MM.1S (cell line): ENCODE measurements around the gene LRRTM2.
A peak's percentile ranks its signal among the peaks of the same experiment; 100 is the strongest.

Experiments
- DNase-seq: peaks from one replicate; pipeline ENCODE4 v3.0.0-alpha.2; 2015
- H2AFZ ChIP-seq: fragments of 300-600 bp; sonication (generic); 2 replicates; pipeline ENCODE4 v1.6.0; 2016; ENCODE audit warnings: antibody characterized with exemption, low read length
- H3F3A ChIP-seq: fragments of 300-600 bp; sonication (generic); 2 replicates; pipeline ENCODE4 v1.6.1; 2016; ENCODE audit warnings: mild to moderate bottlenecking, antibody characterized with exemption, low read length, moderate library complexity, mixed read lengths; ENCODE audit not compliant: insufficient read depth
- H3K27ac ChIP-seq: fragments of 300-600 bp; sonication (generic); 2 replicates; pipeline ENCODE4 v1.5.1; 2016; ENCODE audit warnings: mild to moderate bottlenecking, low read length
- H3K27me3 ChIP-seq: fragments of 300-600 bp; sonication (generic); replicated peaks from 2 replicates; pipeline ENCODE4 v1.6.0; 2016; ENCODE audit warnings: low read length; ENCODE audit not compliant: insufficient read depth
- H3K36me3 ChIP-seq: fragments of 300-600 bp; sonication (generic); replicated peaks from 2 replicates; pipeline ENCODE4 v1.6.1; 2016; ENCODE audit warnings: mild to moderate bottlenecking, low read length, mixed read lengths; ENCODE audit not compliant: insufficient read depth
- H3K4me1 ChIP-seq: fragments of 300-600 bp; sonication (generic); 2 replicates; pipeline ENCODE4 v1.6.1; 2016; ENCODE audit warnings: low read length, mixed read lengths
- H3K4me2 ChIP-seq: fragments of 300-600 bp; sonication (generic); 2 replicates; pipeline ENCODE4 v1.6.0; 2016; ENCODE audit warnings: low read depth, low read length
- H3K4me3 ChIP-seq: fragments of 300-600 bp; sonication (generic); 2 replicates; pipeline ENCODE4 v1.5.1; 2016; ENCODE audit warnings: low read length, mixed read lengths
- H3K79me2 ChIP-seq: fragments of 300-600 bp; sonication (generic); 2 replicates; pipeline ENCODE4 v1.6.1; 2016; ENCODE audit warnings: mixed run types, low read length, mixed read lengths
- H3K9ac ChIP-seq: fragments of 300-600 bp; sonication (generic); 2 replicates; pipeline ENCODE4 v1.6.1; 2016; ENCODE audit warnings: low read length, mixed read lengths
- H3K9me2 ChIP-seq: fragments of 300-600 bp; sonication (generic); replicated peaks from 2 replicates; pipeline ENCODE4 v1.6.1; 2016; ENCODE audit warnings: mild to moderate bottlenecking, low read length, mixed read lengths; ENCODE audit not compliant: insufficient read depth
- H3K9me3 ChIP-seq: fragments of 300-600 bp; sonication (generic); replicated peaks from 2 replicates; pipeline ENCODE4 v1.6.1; 2016; ENCODE audit warnings: mild to moderate bottlenecking, low read length, mixed read lengths; ENCODE audit not compliant: insufficient read depth
- H4K20me1 ChIP-seq: fragments of 300-600 bp; sonication (generic); 2 replicates; pipeline ENCODE4 v1.6.1; 2016; ENCODE audit warnings: mild to moderate bottlenecking, low read length, moderate library complexity, mixed read lengths; ENCODE audit not compliant: insufficient read depth
- CTCF ChIP-seq: fragments of 300-600 bp; sonication (generic); IDR thresholded peaks from 2 replicates; pipeline ENCODE4 v1.5.1; 2016; ENCODE audit warnings: antibody characterized with exemption, low read length, mixed read lengths
- EZH2 ChIP-seq: fragments of 300-600 bp; sonication (generic); optimal IDR thresholded peaks from 2 replicates; pipeline ENCODE3; 2017; ENCODE audit warnings: low read depth, mild to moderate bottlenecking, antibody characterized with exemption, low read length, mixed read lengths
- EZH2phosphoT487 ChIP-seq: fragments of 300-600 bp; sonication (generic); IDR thresholded peaks from 2 replicates; pipeline ENCODE4 v1.6.1; 2018; ENCODE audit warnings: antibody characterized with exemption, low read length

LRRTM2 gene

GRCh38 chr5:138829341-138829740, 45.8 kb downstream of the LRRTM2 start:
- Histone ChIP-seq H3K4me2 (no peak overlapping the region), H3K9me2 (no peaks in the 10 kb centered on the region), H3K36me3 (no peaks in the 10 kb centered on the region), H3K27me3 (no peaks in the 10 kb centered on the region), H3K9me3 (no peaks in the 10 kb centered on the region), H3K4me1 (peaks cover 10% of the 10 kb centered on the region), H2AFZ (no peak overlapping the region), H3K79me2 (0 out of 2 replicates have a peak, but pooled peaks cover 7% of the 10 kb centered on the region), H3K9ac (no peak overlapping the region), H3K4me3 (no peak overlapping the region), H4K20me1 (no peaks in the 10 kb centered on the region), H3K27ac (no peak overlapping the region), H3F3A (no peaks in the 10 kb centered on the region)
- TF ChIP-seq EZH2 = no peak
- TF ChIP-seq CTCF = no peak
- no peak for TF ChIP-seq EZH2phosphoT487
- no peak for DNase-seq

GRCh38 chr5:138828556-138828955, 46.6 kb downstream of the LRRTM2 start:
- Histone ChIP-seq H3K79me2 (0 out of 2 replicates have a peak, but pooled peaks cover 7% of the 10 kb centered on the region), H3K4me2 (no peak overlapping the region), H3K9me2 (no peaks in the 10 kb centered on the region), H3K27ac (no peak overlapping the region), H3K4me1 (peaks cover 10% of the 10 kb centered on the region), H3K27me3 (no peaks in the 10 kb centered on the region), H3K36me3 (no peaks in the 10 kb centered on the region), H3K9me3 (no peaks in the 10 kb centered on the region), H2AFZ (no peak overlapping the region), H3K9ac (no peak overlapping the region), H3K4me3 (no peak overlapping the region), H3F3A (no peaks in the 10 kb centered on the region), H4K20me1 (no peaks in the 10 kb centered on the region)
- no peak for DNase-seq
- TF ChIP-seq CTCF (no peak), EZH2 (no peak), EZH2phosphoT487 (no peak)

- TF ChIP-seq EZH2phosphoT487 (no peak), EZH2 (no peak), CTCF (peak; percentile 42)
- H3K9ac ChIP-seq = no peak overlapping the region
- H3K79me2 ChIP-seq = peaks cover 20% of the 10 kb centered on the region
- H3K9me2 ChIP-seq = no peaks in the 10 kb centered on the region
- no peak overlapping the region for H2AFZ ChIP-seq
- no peaks in the 10 kb centered on the region for H3K27me3 ChIP-seq
- no peaks in the 10 kb centered on the region for H3K9me3 ChIP-seq
- H3F3A ChIP-seq = no peaks in the 10 kb centered on the region
- no peaks in the 10 kb centered on the region; the same call in 1 of the 2 replicates for H4K20me1 ChIP-seq
- no peak overlapping the region for H3K4me3 ChIP-seq
- H3K36me3 ChIP-seq = no peaks in the 10 kb centered on the region
- no peak overlapping the region for H3K27ac ChIP-seq
- H3K4me2 ChIP-seq = no peak overlapping the region
- no peaks in the 10 kb centered on the region for H3K4me1 ChIP-seq
- peak; percentile 32 for DNase-seq
Measured at GRCh38 chr5:138824924-138825863, 49.9 kb downstream of the LRRTM2 start.
